HG03095 (cell line): ENCODE data around the gene PCDHB11.
"Not testable (repeated sequence)": the region's sequence is repeated elsewhere in the genome, so short reads cannot be mapped to it uniquely, and the experiment has no call there.

ENCODE experiments used
- ATAC-seq: cut with Tn5 transposase; IDR thresholded peaks from one replicate; pipeline ENCODE4 v1.9.1; 2021; ENCODE audit warnings: moderate library complexity; ENCODE audit not compliant: unreplicated experiment

The PCDHB11 gene

GRCh38 chr5:141199359-141200235 lies at the start of gene PCDHB11:
Gene PCDHB11 (plus strand): TSS chr5:141199627. CDS start chr5:141199775, 148 bp downstream.
- no peak for ATAC-seq

GRCh38 chr5:141149812-141150211 lies 49.6 kb upstream of the PCDHB11 start, which contains the start of gene PCDHB6:
Gene PCDHB6 (plus strand): TSS chr5:141150057. CDS start chr5:141150258, 201 bp downstream.
- no peak for ATAC-seq

GRCh38 chr5:141150224-141150992 lies 49.0 kb upstream of the PCDHB11 start:
- no peak for ATAC-seq

- no peak for ATAC-seq
These were observed 48.5 kb upstream of the PCDHB11 start for GRCh38 chr5:141150993-141151325.

- ATAC-seq: not testable (repeated sequence)
These were observed 47.8 kb upstream of the PCDHB11 start for GRCh38 chr5:141151632-141152031.

GRCh38 chr5:141152096-141152495 lies 47.3 kb upstream of the PCDHB11 start:
- not testable (repeated sequence) for ATAC-seq

GRCh38 chr5:141155540-141156374 lies 43.7 kb upstream of the PCDHB11 start:
- ATAC-seq: no peak

GRCh38 chr5:141157356-141157755 lies 42.1 kb upstream of the PCDHB11 start:
- ATAC-seq: not testable (repeated sequence)

GRCh38 chr5:141157901-141158300 lies 41.5 kb upstream of the PCDHB11 start:
- not testable (repeated sequence) for ATAC-seq

- ATAC-seq: no peak
These were observed 26.8 kb upstream of the PCDHB11 start, which contains the start of gene PCDHB7 for GRCh38 chr5:141172381-141173204. Gene PCDHB7 (plus strand): TSS chr5:141172644. CDS start chr5:141172836, 192 bp downstream.

GRCh38 chr5:141174291-141175104 lies 24.9 kb upstream of the PCDHB11 start:
- not testable (repeated sequence) for ATAC-seq

GRCh38 chr5:141175933-141176332 lies 23.5 kb upstream of the PCDHB11 start:
- ATAC-seq: no peak

- ATAC-seq: not testable (repeated sequence)
These were observed 21.7 kb upstream of the PCDHB11 start, which contains the start of gene PCDHB8 for GRCh38 chr5:141177577-141178191. Gene PCDHB8 (plus strand): TSS chr5:141177790. CDS start chr5:141178035, 245 bp downstream.

- not testable (repeated sequence) for ATAC-seq
These were observed 20.1 kb upstream of the PCDHB11 start for GRCh38 chr5:141179371-141179770.

GRCh38 chr5:141179876-141180275 lies 19.6 kb upstream of the PCDHB11 start:
- not testable (repeated sequence) for ATAC-seq

- no peak for ATAC-seq
These were observed 19.1 kb upstream of the PCDHB11 start for GRCh38 chr5:141180313-141180712.

GRCh38 chr5:141182248-141182647 lies 17.2 kb upstream of the PCDHB11 start, which contains the start of gene PCDHB16:
Gene PCDHB16 (plus strand): TSS chr5:141182387. CDS start chr5:141182560, 173 bp downstream.
- no peak for ATAC-seq

- not testable (repeated sequence) for ATAC-seq
These were observed 15.1 kb upstream of the PCDHB11 start for GRCh38 chr5:141184117-141184855.
